A549 (cell line): ENCODE results near the gene CHRNA4. TPM values are rescaled to one million over a fixed set of nuclear protein-coding genes. Genes with fewer than 3 reads are reported as not detected.
A peak's percentile ranks its signal among the peaks of the same experiment; 100 is the strongest.

Experiments used
- ATAC-seq, 2 experiments: fragments of 200-7000 bp in 1 of 2; fragments of >200 bp in 1 of 2; cut with Nextera tagmentation in 1 of 2; cut with Tn5 transposase in 1 of 2; 3 replicates each; pipeline versions ENCODE4 v1.8.0 to v1.9.1; 2018 to 2020; ENCODE audit warnings: mild to moderate bottlenecking in 1 of 2, moderate library complexity in 1 of 2
- CTCF ChIA-PET: fragments of 300-600 bp; sonication (Branson Sonifier 250); formaldehyde crosslinking; extraction: SDS; loops from one replicate; lab custom pipeline; 2021; ENCODE audit warnings: antibody characterized with exemption, inconsistent platforms; lab: Yijun Ruan, JAX
- POLR2A ChIA-PET: fragments of 350-600 bp; formaldehyde crosslinking; extraction: SDS; loops from one replicate; lab custom pipeline; 2021; ENCODE audit warnings: antibody characterized with exemption, inconsistent platforms; lab: Yijun Ruan, JAX
- DNase-seq, 2 experiments: peaks; one replicate each; pipeline versions ENCODE4 v3.0.0 to v3.0.0-alpha.2; 2011 to 2016; ENCODE audit warnings: low read depth in 1 of 2, low spot score in 1 of 2
- FAIRE-seq: peaks from 2 replicates; lab custom pipeline; 2011; peaks lifted over from hg19 to GRCh38; lab: Jason Lieb, UNC
- H3K27ac ChIP-seq, 2 experiments: fragments of >200 bp; sonication (Bioruptor Twin); formaldehyde crosslinking; 3 replicates each; pipeline ENCODE4 v1.5.1; 2016 to 2017
- H3K4me1 ChIP-seq: fragments of >200 bp; sonication (Bioruptor Twin); formaldehyde crosslinking; 3 replicates; pipeline ENCODE4 v1.6.1; 2016
- H3K4me2 ChIP-seq: fragments of >200 bp; sonication (Bioruptor Twin); formaldehyde crosslinking; 3 replicates; pipeline ENCODE4 v1.6.1; 2016
- H3K4me3 ChIP-seq: fragments of >200 bp; sonication (Bioruptor Twin); formaldehyde crosslinking; 3 replicates; pipeline ENCODE4 v1.5.1; 2016
- H3K9me3 ChIP-seq: fragments of >200 bp; sonication (Bioruptor Twin); formaldehyde crosslinking; 3 replicates; pipeline ENCODE4 v1.6.1; 2016
- BHLHE40 ChIP-seq: IDR thresholded peaks from 2 replicates; pipeline ENCODE4 v1.6.1; 2012; ENCODE audit warnings: low read depth, low read length, inconsistent platforms
- CBX2 ChIP-seq: fragments of 200-600 bp; sonication (generic); IDR thresholded peaks from 2 replicates; pipeline ENCODE4 v1.6.1; 2016; ENCODE audit warnings: low read depth, mild to moderate bottlenecking, borderline replicate concordance
- CBX8 ChIP-seq: fragments of 200-600 bp; sonication (generic); IDR thresholded peaks from 2 replicates; pipeline ENCODE4 v1.6.1; 2016
- CEBPB ChIP-seq, 2 experiments: fragments of >200 bp in 1 of 2; sonication (Bioruptor Twin) in 1 of 2; formaldehyde crosslinking in 1 of 2; IDR thresholded peaks; 2 replicates each; pipeline ENCODE4 v1.6.1; 2012 to 2016
- EHMT2 ChIP-seq: fragments of 200-600 bp; sonication (generic); IDR thresholded peaks from 2 replicates; pipeline ENCODE4 v1.6.1; 2016; ENCODE audit warnings: antibody characterized with exemption, low read depth, mild to moderate bottlenecking, moderate library complexity
- ESRRA ChIP-seq: fragments of 150-350 bp; IDR thresholded peaks from 2 replicates; pipeline ENCODE4 v1.6.1; 2014; ENCODE audit warnings: mild to moderate bottlenecking, low read length, borderline replicate concordance
- FOSB ChIP-seq: fragments of 250-450 bp; sonication (Bioruptor Pico); IDR thresholded peaks from 2 replicates; pipeline ENCODE4 v1.5.0; 2020; ENCODE audit warnings: mild to moderate bottlenecking, moderate library complexity
- GATA3 ChIP-seq: IDR thresholded peaks from 2 replicates; pipeline ENCODE4 v1.6.1; 2012; ENCODE audit warnings: borderline replicate concordance
- HDAC2 ChIP-seq: fragments of 200-600 bp; sonication (generic); IDR thresholded peaks from 2 replicates; pipeline ENCODE4 v1.6.1; 2016
- HEYL ChIP-seq: fragments of 250-450 bp; sonication (Bioruptor Pico); IDR thresholded peaks from 2 replicates; pipeline ENCODE4 v1.8.0; 2021; ENCODE audit warnings: mild to moderate bottlenecking, moderate library complexity
- HOXA7 ChIP-seq: fragments of 250-450 bp; sonication (Bioruptor Pico); IDR thresholded peaks from 2 replicates; pipeline ENCODE4 v1.5.0; 2020; ENCODE audit warnings: mild to moderate bottlenecking, moderate library complexity
- HOXB13 ChIP-seq: fragments of 250-450 bp; sonication (Bioruptor Pico); IDR thresholded peaks from 2 replicates; pipeline ENCODE4 v1.5.0; 2020; ENCODE audit warnings: low read depth, mild to moderate bottlenecking, moderate library complexity
- HOXB5 ChIP-seq: fragments of 250-450 bp; sonication (Bioruptor Pico); IDR thresholded peaks from 2 replicates; pipeline ENCODE4 v1.5.0; 2020; ENCODE audit warnings: mild to moderate bottlenecking, moderate library complexity
- JUN ChIP-seq, 2 experiments: fragments of >200 bp; sonication (Bioruptor Twin); formaldehyde crosslinking; IDR thresholded peaks; 2 replicates in 1 of 2; 3 replicates in 1 of 2; pipeline ENCODE4 v1.6.1; 2016 to 2017
- JUNB ChIP-seq: fragments of >200 bp; sonication (Bioruptor Twin); formaldehyde crosslinking; IDR thresholded peaks from 2 replicates; pipeline ENCODE4 v1.6.1; 2016
- KDM5A ChIP-seq: fragments of 200-600 bp; sonication (generic); IDR thresholded peaks from 2 replicates; pipeline ENCODE4 v1.6.1; 2016; ENCODE audit warnings: antibody characterized with exemption, mild to moderate bottlenecking
- MAZ ChIP-seq: fragments of 150-350 bp; IDR thresholded peaks from 2 replicates; pipeline ENCODE4 v1.6.1; 2014; ENCODE audit warnings: antibody characterized with exemption, low read depth, low read length, borderline replicate concordance
- MYC ChIP-seq: IDR thresholded peaks from 2 replicates; pipeline ENCODE4 v1.6.1; 2012; ENCODE audit warnings: mild to moderate bottlenecking, inconsistent platforms, low read length, improper control_type of control experiment, borderline replicate concordance
- NR3C1 ChIP-seq: fragments of >200 bp; sonication (Bioruptor Twin); formaldehyde crosslinking; IDR thresholded peaks from 3 replicates; pipeline ENCODE4 v1.6.1; 2017
- PHF8 ChIP-seq: fragments of 200-600 bp; sonication (generic); IDR thresholded peaks from 2 replicates; pipeline ENCODE4 v1.6.1; 2016; ENCODE audit warnings: low read depth, mild to moderate bottlenecking, antibody characterized with exemption, moderate library complexity, borderline replicate concordance
- POLR2AphosphoS2 ChIP-seq: conservative IDR thresholded peaks from 2 replicates; pipeline ENCODE4 v1.6.1; 2012; ENCODE audit warnings: low read length, improper control_type of control experiment, inconsistent platforms
- RAD21 ChIP-seq, 2 experiments: fragments of >200 bp in 1 of 2; sonication (Bioruptor Twin) in 1 of 2; formaldehyde crosslinking in 1 of 2; IDR thresholded peaks in 1 of 2; conservative IDR thresholded peaks in 1 of 2; 2 replicates in 1 of 2; 3 replicates in 1 of 2; pipeline ENCODE4 v1.6.1; 2012 to 2018; ENCODE audit warnings: inconsistent platforms in 1 of 2
- RARB ChIP-seq: fragments of 250-450 bp; sonication (Bioruptor Pico); IDR thresholded peaks from 2 replicates; pipeline ENCODE4 v1.8.0; 2021; ENCODE audit warnings: mild to moderate bottlenecking, moderate library complexity
- RCOR1 ChIP-seq: fragments of 150-350 bp; IDR thresholded peaks from 2 replicates; pipeline ENCODE4 v1.6.1; 2014; ENCODE audit warnings: antibody characterized with exemption, low read length, low read depth
- RFX5 ChIP-seq: fragments of 450-650 bp; IDR thresholded peaks from 2 replicates; pipeline ENCODE4 v1.7.1; 2014; ENCODE audit warnings: antibody characterized with exemption, mild to moderate bottlenecking, moderate library complexity
- SMC3 ChIP-seq: fragments of >200 bp; sonication (Bioruptor Twin); formaldehyde crosslinking; IDR thresholded peaks from 3 replicates; pipeline ENCODE4 v1.6.1; 2018; ENCODE audit warnings: inconsistent platforms
- SREBF2 ChIP-seq: fragments of 450-650 bp; IDR thresholded peaks from 2 replicates; pipeline ENCODE4 v1.6.1; 2014; ENCODE audit warnings: mild to moderate bottlenecking, moderate library complexity
- TFCP2L1 ChIP-seq: fragments of 250-450 bp; sonication (Bioruptor Pico); IDR thresholded peaks from 2 replicates; pipeline ENCODE4 v1.5.0; 2021; ENCODE audit warnings: mild to moderate bottlenecking
- ZC3H11A ChIP-seq: fragments of 450-650 bp; IDR thresholded peaks from 2 replicates; pipeline ENCODE4 v1.6.1; 2014; ENCODE audit warnings: antibody characterized with exemption, mild to moderate bottlenecking
- ZNF302 ChIP-seq: fragments of 250-450 bp; sonication (Bioruptor Pico); IDR thresholded peaks from 2 replicates; pipeline ENCODE4 v1.9.0; 2021; ENCODE audit warnings: inconsistent platforms, mild to moderate bottlenecking, moderate library complexity
- ZSCAN20 ChIP-seq: fragments of 250-450 bp; sonication (Bioruptor Pico); IDR thresholded peaks from 2 replicates; pipeline ENCODE4 v1.8.0; 2022; ENCODE audit warnings: mild to moderate bottlenecking, moderate library complexity
- WGBS: methylation state at CpG from one replicate; pipeline ENCODE4 v1.1.6; 2017; ENCODE audit errors: missing lambda C conversion rate; 5-methylcytosine and 5-hydroxymethylcytosine counted together
- polyA plus RNA-seq, 4 experiments: library from polyadenylated mRNA; depleted of rRNA in 3 of 4; stranded (reverse); fragments of >200 nt; fragmentation: RNase III in 1 of 4; extraction: RNeasy Plus Mini Kit Qiagen cat#74134 plus additional on column Dnase treatment in 1 of 4; gene quantifications; 2 replicates in 3 of 4; 3 replicates in 1 of 4; pipeline ENCODE4 v1.2.3, GENCODE V29; 2011 to 2017
- TF ChIP-seq, protein P1 (sequence below): IDR thresholded peaks from 2 replicates; pipeline ENCODE4 v1.6.1; 2012
- TF ChIP-seq, protein P2 (sequence below): fragments of >200 bp; sonication (Bioruptor Twin); formaldehyde crosslinking; IDR thresholded peaks from 2 replicates; pipeline ENCODE4 v1.6.1; 2016

The CHRNA4 gene
- polyA plus RNA-seq, 2 of the 4 experiments (the other 2 are of a cell fraction): 0.03 to 0.23 TPM

DNA sequence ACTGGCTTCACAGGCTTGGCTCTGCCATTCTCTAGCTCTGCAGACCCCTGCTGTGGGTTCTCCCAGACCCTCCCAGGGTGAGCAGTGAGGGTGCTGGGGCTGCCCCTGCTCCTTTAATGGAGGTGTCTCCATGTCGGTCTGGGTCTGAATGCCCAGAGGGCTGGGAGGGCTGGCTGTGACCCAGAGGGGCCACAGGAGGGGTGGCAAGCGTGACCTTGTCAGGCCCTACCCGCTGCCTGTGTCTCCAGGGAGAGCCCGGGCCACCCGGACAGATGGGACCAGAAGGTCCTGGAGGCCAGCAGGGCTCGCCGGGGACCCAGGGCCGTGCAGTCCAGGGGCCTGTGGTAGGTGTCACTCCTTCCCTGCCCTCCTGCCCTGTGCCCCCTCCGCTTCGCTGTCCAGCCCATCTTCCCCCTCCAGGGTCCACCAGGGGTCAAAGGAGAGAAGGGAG lies 36.1 kb downstream of the CHRNA4 start:
- H3K4me1 ChIP-seq: no peaks in the 10 kb centered on the region
- no peak overlapping the region for H3K4me2 ChIP-seq
- 60% methylated on average over 3 of the region's 10 CpGs for WGBS
- no peaks in the 10 kb centered on the region for H3K9me3 ChIP-seq
- no peak for TF ChIP-seq GATA3
- TF ChIP-seq RARB (CRISPR knock-in tag): no peak
- no peak for TF ChIP-seq CBX2
- TF ChIP-seq HDAC2: no peak
- TF ChIP-seq JUNB: no peak
- TF ChIP-seq HEYL: no peak
- TF ChIP-seq TFCP2L1: no peak
- TF ChIP-seq ZSCAN20 (CRISPR knock-in tag): no peak
- FAIRE-seq (no peak), DNase-seq (no peak), ATAC-seq (no peak)
- H3K4me3 ChIP-seq: no peak overlapping the region
- H3K27ac ChIP-seq: no peak overlapping the region
- ChIA-PET POLR2A (no interaction called here), CTCF (interaction anchor here (1.1 to 1.2 kb wide), 2 partner anchors 14 to 101 kb away, joined by 3 to 7 read pairs; no protein-coding TSS in a partner anchor)

DNA sequence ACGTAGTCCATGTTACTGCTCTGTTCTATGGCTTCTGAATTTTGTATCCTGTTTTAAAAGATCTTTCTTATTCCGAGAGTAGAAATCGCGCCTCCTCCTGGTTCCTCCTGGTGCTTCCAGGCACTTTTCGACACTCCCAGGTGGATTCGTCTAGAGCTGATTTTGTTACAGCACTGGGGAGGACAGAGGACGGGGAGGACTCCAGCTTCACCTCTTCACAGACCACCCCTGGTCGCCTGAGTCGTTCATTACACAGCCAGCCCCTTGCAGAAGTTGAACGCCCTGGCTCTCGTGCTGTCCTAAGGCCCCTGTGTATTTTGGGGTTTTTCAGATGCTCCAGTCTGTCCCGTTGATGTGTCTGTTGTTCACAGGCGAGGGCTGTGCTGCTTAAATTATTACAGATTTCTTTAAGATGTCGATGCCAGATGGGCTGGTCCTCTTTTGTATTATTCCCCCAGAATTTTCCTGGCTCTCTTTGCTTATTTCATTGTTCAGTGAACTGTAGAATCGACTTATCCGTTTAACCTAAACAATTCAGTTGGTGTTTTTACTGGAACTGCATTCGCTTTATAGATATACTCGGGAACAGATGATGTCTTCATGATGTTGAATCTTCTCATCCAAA lies 37.7 kb downstream of the CHRNA4 start:
- FAIRE-seq: no peak
- no peak overlapping the region for H3K4me3 ChIP-seq
- TF ChIP-seq HOXB13 (CRISPR knock-in tag) (no peak), NR3C1 (no peak), JUNB (no peak), SREBF2 (no peak), CBX8 (no peak), KDM5A (no peak), PHF8 (no peak), ZC3H11A (no peak), HOXA7 (CRISPR knock-in tag) (no peak), RCOR1 (no peak), EHMT2 (no peak), BHLHE40 (no peak), POLR2AphosphoS2 (no peak)
- TF ChIP-seq, protein P1, sequence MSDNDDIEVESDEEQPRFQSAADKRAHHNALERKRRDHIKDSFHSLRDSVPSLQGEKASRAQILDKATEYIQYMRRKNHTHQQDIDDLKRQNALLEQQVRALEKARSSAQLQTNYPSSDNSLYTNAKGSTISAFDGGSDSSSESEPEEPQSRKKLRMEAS: no peak
- ChIA-PET CTCF (interaction anchor here (1.0 kb wide), 1 partner anchor 14 kb away, joined by 3 read pairs; no protein-coding TSS in a partner anchor), POLR2A (no interaction called here)
- no peaks in the 10 kb centered on the region for H3K4me1 ChIP-seq
- H3K27ac ChIP-seq: no peak overlapping the region
- WGBS: 34% methylated on average over 17 of the region's 18 CpGs
- peak in 1 of 2 experiments; percentile 50; a peak in 2 of 6 replicates for ATAC-seq
- no peaks in the 10 kb centered on the region for H3K9me3 ChIP-seq
- DNase-seq: peak in 1 of 2 experiments; percentile 36
- H3K4me2 ChIP-seq: no peak overlapping the region

DNA sequence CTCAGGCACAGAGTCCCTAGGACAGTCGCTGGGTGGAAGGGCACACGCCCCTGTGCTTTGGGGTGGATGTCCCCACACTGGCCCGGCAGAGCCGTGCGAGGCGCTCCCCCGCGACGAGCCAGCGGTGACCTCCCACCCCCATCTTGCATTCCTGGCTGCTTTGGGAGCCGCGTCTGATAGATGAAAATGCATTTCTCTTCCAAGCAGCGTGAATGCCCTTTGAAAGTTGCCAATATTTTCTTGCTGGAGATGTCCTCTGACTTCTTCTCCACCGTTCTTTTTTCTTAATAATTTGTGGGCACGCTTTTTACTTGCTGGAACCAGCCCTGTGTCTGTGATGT lies 38.2 kb downstream of the CHRNA4 start:
- H3K9me3 ChIP-seq: no peaks in the 10 kb centered on the region
- FAIRE-seq: no peak
- no peak overlapping the region for H3K4me3 ChIP-seq
- POLR2A ChIA-PET: no interaction called here
- ATAC-seq: no peak
- CTCF ChIA-PET: interaction anchor here (1.0 kb wide), 2 partner anchors 14 to 99 kb away, joined by 3 to 4 read pairs; no protein-coding TSS in a partner anchor
- 65% methylated on average over 15 of the region's 15 CpGs for WGBS
- TF ChIP-seq MYC (no peak), CEBPB (IDR thresholded peaks at IDR 0.05) (no peak), RCOR1 (no peak), ZNF302 (CRISPR knock-in tag) (no peak), RFX5 (no peak), RAD21 (conservative IDR thresholded peaks at IDR 0.05 in 1 of 2, IDR thresholded peaks at IDR 0.05 in 1 of 2) (no peak), SMC3 (no peak), HOXB5 (CRISPR knock-in tag) (no peak), MAZ (no peak), FOSB (CRISPR knock-in tag) (no peak), JUN (IDR thresholded peaks at IDR 0.05) (no peak), ESRRA (no peak)
- TF ChIP-seq, protein P2, sequence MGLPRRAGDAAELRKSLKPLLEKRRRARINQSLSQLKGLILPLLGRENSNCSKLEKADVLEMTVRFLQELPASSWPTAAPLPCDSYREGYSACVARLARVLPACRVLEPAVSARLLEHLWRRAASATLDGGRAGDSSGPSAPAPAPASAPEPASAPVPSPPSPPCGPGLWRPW: no peak
- TF ChIP-seq, protein P1: no peak
- H3K4me2 ChIP-seq: no peak overlapping the region
- H3K4me1 ChIP-seq: no peaks in the 10 kb centered on the region
- no peak for DNase-seq
- no peak overlapping the region for H3K27ac ChIP-seq
